NCI-H748 treated with DMSO at 0.1 percent for 48 hours (cell line): Measurements from ENCODE around the gene MRPL10.
"Not testable (repeated sequence)": the region's sequence is repeated elsewhere in the genome, so short reads cannot be mapped to it uniquely, and the experiment has no call there.

ENCODE experiments used
- DNase-seq: peaks from one replicate; lab custom pipeline; 2025; lab: John Stamatoyannopoulos, UW

The MRPL10 gene

DNA sequence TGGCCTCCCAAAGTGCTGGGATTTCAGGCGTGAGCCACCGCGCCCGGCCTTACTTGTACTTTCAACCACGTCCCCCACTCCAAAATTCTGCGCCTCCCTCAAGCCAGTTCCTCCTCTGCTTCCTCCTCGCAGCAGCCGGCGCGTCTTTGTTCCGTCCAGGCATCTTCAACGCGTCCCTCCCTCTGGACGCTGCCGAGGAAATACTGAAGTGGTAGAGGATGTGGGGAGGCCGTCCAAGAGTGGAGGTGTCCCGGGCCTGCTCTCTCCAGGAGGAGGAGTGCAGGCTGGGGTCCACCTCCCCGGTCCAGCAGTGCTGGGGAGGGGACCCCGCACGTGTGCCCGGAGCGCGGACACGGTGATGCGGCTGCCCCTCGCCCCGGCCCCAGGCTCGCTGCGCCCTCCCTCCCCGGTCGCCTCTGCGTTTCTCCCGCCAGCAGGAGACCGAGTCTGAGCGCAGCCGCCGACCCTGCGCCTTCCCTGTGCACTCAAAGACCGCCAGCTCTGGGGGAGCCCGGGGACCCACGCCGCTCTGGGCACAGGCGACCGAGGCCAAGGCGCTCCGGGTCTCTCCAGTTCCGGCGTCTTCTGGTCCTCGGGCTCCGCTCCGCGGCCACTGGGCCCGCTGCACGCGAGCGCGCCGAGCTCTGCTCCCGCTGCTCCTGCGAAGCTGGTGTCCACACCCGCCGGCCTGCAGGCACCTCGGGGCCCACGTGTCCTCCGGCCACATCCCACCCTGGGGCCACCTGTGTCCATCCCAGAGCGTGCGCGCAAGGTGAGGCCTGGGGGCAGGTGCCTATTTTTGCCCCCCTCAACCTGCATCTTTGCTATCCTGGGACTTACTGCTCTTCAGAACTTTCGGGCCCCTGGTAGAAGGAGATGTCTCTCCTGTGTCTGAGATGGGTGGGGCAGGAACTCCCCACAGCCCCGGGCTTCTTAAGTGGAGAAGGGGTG, 41.5 kb downstream of the MRPL10 start:
- peak; percentile 43 for DNase-seq

DNA sequence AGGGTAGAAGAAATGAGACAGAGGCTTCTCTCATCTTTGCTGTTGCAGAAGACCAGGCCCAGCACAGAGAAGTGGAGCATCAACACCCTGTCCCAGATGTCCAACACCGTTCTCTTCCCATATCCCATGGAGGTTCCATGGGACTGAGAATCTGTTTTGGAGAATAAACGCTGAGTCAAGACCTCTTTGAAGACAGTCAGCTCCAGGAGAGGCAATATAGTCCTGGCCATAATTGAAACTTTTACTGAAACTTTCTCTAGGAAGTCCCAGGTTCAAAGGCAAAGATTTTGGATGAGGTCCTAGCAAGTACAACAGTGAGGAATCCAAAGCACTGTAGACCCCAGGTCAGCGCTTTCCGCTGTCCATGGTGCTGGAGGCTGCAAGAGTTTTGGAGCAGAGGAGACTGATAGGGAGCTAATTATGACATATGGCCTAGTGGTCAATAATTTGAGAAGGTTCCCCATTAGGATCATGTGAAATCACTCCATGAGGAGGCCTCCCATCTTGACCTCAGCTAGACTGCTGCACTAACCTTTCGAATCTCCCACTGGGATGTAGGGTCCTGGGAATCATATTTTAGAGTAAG, 45.7 kb downstream of the MRPL10 start:
- DNase-seq = no peak

DNA sequence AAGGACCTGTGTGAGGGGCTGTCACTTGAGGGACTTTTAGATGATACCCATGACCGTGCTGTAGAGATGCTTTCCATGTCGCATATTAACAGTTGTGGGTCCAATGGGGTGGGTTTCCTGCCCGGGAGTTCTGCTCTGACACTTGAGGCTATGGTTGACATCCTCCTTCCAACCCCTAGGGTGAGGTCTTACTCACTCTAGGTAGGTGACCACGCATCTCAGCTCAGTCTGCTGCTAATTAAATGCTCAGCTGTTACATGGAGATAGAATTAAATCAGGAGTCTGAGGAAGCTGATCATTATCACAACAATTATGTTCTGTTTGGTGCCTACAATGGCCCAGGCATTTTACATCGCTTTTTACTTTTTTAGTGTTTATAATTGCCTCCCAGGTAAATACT, 49.9 kb downstream of the MRPL10 start:
- DNase-seq = no peak

DNA sequence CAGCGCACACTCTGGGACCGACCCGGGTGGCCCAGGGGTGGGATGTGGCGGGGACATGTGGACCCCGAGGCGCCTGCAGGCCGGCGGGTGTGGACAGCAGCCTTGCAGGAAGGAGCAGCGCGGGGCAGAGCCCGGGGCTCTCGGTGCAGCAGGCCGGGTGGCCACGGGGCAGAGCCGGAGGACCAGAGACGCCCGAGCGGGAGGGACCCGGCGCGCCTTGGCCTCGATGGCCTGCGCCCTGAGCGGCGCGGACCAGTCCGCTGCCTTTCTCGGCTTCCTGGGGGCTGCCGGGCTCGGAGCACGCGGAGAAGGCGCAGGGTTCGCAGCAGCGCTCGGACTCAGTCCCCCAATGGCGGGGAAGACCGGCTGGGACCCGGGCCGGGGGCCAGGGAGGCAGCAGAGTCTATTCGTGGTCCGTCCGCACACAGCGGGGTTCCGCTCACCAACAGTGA, 53.1 kb downstream of the MRPL10 start:
- DNase-seq = no peak

DNA sequence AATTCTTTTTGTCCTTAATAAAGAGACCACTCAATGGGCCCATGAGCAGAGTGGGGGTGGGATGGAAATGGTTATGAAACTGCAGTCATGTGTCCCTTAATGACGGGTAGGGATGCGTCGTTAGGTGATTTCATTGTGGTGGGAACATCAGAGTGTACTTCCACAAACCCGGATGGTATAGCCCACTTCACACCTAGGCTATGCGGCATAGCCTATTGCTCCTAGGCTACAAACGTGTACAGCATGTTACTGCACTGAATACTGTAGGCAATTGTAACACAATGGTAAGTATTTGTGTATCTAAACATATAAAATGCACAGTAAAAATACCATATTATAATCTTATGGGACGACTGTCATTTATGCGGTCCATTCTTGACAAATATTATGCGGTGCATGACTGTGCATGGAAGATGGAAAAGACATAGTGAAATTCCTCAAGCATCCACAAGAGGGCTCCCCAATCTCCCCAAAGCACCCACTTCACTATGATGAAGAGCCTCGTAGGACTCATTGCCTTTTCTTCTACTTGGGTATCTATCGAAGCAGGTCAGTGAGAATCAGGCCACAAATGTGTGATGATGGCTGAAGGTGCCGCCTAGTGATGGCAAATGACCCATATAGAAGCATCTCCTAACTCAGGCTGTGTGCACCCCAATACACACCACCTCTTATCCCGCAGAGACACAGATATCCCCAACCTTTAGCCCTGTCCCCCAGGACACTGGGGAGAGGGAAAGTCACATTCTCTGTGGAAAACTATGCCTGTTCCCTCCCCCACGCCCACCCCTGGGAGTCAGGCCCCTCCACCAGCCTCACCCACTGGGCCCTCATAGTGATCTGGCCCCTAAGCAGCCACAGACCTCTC, 54.8 kb downstream of the MRPL10 start:
- peak; percentile 29 for DNase-seq

DNA sequence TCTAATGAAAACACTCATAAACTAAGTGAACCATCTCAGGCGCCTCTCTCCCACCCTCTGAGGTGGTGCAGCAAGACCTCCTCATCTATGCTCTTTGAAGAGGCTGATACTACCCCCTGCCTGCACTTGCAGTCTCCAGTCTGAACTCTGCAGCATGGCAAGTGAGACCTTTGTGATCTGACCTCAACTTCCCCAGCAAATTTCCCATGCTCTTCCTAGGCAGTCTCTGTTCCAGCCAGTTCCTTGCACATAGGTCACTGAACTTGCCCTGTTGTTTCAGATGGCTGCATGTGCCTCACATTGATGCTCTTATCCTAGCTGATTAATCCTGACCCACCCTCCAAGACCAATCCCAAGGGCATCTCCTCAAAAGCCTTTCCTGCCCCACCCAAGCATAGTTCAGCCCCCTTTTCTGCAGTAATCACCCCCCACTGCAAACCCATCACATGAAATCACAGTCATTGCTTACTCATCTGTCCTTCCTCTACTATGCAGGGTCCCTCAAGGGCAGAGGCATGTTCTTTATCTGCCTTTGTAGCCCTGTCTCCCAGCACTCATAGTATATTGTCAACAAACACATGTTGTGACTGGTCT, 56.3 kb downstream of the MRPL10 start:
- no peak for DNase-seq

DNA sequence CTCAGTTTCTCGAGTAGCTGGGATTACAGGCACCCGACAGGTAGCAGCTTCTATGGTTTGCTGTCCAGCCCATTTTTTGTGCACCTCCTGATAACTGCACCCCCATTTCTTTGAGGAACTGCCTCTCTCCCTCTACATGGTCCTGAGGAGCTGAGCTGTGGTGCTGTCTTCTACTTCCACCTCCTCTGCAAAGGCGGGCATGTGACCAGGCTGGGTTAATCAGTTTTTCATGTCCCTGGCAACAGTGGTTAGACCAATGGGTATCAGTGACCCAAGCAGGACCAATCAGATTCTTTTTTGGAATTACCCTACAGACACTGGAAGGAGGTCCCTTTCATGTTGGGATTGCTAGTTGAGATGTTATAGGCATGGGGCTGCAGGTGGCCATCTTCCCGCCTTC, 57.0 kb downstream of the MRPL10 start:
- DNase-seq = no peak

DNA sequence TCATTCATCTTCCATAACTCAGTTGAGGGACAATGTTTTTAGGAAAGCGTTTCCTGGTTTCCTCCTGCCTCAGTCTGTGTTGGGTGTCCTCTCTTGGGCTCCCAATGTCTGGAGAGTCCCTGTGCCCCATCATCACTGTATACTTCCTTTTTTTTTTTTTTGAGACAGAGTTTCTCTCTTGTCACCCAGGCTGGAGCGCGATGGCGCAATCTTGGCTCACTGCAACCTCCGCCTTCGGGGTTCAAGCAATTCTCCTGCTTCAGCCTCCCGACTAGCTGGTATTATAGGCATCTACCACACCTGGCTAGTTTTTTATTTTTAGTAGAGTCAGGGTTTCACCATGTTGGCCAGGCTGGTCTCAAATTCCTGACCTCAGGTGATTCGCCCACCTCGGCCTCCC, 57.7 kb downstream of the MRPL10 start:
- not testable (repeated sequence) for DNase-seq
